ENCODE data around the gene GATB.

GRCh38 chr4:151810476-151810875 lies 49.7 kb upstream of the GATB start:
- TF ChIP-seq, protein P1, sequence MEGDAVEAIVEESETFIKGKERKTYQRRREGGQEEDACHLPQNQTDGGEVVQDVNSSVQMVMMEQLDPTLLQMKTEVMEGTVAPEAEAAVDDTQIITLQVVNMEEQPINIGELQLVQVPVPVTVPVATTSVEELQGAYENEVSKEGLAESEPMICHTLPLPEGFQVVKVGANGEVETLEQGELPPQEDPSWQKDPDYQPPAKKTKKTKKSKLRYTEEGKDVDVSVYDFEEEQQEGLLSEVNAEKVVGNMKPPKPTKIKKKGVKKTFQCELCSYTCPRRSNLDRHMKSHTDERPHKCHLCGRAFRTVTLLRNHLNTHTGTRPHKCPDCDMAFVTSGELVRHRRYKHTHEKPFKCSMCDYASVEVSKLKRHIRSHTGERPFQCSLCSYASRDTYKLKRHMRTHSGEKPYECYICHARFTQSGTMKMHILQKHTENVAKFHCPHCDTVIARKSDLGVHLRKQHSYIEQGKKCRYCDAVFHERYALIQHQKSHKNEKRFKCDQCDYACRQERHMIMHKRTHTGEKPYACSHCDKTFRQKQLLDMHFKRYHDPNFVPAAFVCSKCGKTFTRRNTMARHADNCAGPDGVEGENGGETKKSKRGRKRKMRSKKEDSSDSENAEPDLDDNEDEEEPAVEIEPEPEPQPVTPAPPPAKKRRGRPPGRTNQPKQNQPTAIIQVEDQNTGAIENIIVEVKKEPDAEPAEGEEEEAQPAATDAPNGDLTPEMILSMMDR (conservative IDR thresholded peaks at IDR 0.05 in 1 of 2, IDR thresholded peaks at IDR 0.05 in 1 of 2; ENCODE audit: extremely low read depth in 1 of 2, insufficient read depth in 1 of 2, low read depth in 1 of 2, low read length in 2 of 2), result no peak
- no peak for TF ChIP-seq EZH2 (IDR thresholded peaks at IDR 0.05; ENCODE audit: borderline replicate concordance, low read length)
